AG08395 (cell line): ENCODE measurements around the gene DENND1A.

Experiments
- DNase-seq: peaks from one replicate; pipeline ENCODE4 v3.0.0; 2012; ENCODE audit warnings: mixed read lengths, low spot score

Gene DENND1A

GRCh38 chr9:123485216-123485615, 444.7 kb downstream of the DENND1A start:
- no peak for DNase-seq

DNA sequence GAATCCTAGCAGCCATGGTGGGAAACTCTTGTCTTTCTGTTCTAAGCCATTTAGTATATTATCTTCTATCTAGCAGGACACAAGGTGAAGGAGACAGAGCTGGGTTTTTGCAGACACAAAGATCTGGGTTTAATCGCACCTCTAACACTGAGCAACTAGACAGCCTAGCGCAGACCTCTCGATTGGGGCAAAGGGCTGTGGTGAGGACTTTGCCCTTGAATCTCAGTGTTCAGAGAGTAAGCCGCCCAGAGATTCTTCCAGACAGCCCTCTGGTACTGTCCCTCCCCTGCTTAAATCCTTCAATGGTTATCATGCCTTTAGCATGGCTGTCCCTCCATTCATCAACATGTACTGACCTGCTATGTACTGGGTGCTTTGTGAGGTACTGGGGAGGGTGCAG, 445.8 kb downstream of the DENND1A start:
- DNase-seq, result no peak

GRCh38 chr9:123483191-123483803, 446.6 kb downstream of the DENND1A start:
- no peak for DNase-seq

DNA sequence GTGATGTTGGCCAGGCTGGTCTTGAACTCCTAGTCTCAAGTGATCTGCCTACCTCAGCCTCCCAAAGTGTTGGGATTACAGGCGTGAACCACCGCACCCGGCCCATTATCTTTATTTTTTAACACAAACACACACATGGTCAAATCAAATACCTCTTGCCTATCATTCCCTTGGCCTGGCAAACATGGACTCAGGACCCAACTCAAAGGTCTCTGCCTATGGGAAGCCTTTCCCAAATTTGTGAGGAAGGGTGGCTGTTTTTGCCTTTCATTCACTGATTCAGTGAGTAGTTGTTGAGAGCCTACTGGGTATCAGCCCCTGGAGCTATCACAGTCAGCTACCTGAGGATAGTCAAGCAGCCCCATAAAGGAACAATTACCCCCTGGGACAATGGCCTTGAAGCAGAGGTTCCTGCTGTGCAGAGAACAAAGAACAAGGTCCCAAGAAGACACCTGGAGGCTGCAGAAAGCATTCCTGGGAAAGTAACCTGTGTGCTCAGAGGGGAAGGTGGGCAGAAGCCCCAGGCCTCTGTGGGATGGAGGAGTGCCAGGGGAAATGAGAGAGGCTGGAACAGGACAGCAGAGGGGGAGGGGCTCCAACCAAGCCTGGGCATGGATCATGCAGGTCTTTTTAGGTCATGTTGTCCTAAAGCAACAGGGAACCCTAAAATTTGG, 447.5 kb downstream of the DENND1A start:
- no peak for DNase-seq

- DNase-seq, result no peak
These were observed 448.6 kb downstream of the DENND1A start for GRCh38 chr9:123481209-123481865.

DNA sequence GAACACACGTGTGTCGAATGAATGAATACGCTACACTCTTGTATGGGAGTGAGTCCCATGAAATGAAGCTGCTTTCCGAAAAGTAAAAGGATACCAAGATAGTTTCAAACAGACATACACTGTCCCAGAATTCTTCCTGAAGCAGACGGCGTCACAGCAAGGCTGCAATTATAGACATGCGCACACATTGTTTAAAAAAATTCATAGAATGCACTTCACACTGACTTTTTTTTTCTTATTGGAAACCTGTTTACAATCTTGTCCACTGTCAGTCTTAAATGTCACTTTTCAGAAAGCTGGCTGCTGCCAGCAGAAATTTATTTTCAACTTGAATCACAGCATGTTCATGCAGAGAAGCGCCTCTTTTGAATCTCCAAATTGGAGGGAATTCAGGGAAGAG, 449.1 kb downstream of the DENND1A start:
- no peak for DNase-seq

GRCh38 chr9:123480096-123480495, 449.8 kb downstream of the DENND1A start:
- DNase-seq, result no peak

- no peak for DNase-seq
These were observed 450.8 kb downstream of the DENND1A start for GRCh38 chr9:123478967-123479602.

GRCh38 chr9:123478160-123478559, 451.8 kb downstream of the DENND1A start:
- DNase-seq, result no peak

DNA sequence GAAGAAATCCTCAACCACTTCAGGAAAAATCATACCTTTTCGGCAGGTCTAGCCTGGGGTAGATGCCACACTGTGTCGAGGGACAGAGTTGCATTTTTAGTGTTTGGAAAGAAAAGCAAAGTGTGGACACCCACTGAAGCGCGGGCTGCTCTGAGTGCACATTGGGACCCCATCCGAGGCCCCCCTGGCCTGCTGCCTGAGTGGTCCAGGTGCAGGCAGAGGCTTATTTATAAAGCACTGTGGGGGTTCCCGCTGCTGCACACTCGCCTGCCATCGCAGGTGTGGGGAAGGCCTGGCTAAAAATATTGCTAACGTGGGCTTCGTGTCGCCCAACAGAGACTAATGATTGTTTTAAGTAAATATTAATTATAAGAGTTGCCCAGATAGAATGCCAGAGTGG, 454.5 kb downstream of the DENND1A start:
- no peak for DNase-seq

DNA sequence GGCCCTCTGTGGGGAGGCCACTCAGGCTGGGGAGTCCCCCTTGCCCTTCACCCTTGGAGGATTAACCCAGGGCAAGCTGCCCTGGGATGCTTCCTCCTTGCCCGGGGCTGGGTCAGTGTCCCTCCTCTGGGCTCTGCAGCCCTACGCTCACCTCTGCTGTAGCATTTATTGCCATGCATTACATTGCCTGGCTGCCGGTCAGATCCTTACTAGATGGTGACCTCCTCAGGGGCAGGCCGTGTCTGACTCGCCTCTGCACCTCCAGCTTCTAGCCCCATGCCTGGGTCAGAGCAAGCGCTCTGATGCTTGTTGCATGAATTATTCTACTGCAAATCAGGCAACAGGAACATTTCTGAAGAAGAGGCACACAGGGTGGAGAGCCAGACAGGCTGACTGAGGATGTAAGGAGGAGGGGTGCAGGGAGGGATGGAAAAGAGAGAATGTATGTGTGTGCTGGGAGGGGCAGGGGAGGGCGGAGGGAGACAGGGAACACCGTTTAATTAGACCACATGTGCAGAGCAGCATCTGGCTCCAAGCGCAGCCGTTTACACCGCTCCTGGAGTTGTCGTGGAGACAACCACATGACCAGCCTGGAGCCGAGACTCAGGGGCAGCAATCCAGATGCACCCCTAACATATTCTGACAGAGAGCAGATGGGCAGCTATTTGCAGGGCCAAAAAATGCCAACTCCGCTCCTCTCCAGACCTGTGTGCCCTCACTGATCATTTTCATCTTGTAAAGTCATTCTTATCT, 456.9 kb downstream of the DENND1A start:
- peak; percentile 10 for DNase-seq

DNA sequence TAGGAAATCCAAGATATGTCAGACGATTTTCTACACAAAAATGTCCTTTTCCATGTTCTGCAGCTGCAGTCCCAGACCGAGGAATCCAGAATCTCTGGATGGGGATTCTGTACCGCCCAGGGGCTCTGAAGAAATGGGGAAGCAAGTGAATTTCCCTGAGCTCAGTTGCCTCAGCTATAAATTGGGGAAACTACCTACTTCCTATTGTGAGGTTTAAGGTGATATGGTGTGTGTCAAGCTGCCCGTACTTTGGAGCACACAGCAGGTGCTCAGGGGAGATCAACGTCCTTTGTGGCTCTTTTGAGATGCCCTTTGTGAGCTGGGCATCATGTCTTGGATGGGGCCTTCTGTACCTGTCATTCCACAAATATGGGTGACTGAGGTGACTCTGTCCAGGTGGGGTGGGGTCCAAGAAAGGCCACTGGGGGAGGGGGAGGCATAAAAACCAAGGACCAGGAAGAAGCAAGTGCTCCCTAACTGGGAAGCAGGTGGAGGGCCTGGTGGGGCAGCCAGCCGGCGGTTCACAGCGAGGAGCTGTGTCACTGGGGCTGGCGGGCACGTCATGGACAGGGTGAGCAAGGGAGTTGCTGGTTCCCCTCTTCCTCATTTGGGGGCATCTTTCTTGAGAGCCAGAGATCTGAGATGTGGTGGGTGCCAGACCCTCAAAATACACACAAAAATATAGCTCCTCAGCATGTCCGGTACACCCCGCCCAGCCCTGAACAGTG, 457.9 kb downstream of the DENND1A start:
- DNase-seq, result no peak

DNA sequence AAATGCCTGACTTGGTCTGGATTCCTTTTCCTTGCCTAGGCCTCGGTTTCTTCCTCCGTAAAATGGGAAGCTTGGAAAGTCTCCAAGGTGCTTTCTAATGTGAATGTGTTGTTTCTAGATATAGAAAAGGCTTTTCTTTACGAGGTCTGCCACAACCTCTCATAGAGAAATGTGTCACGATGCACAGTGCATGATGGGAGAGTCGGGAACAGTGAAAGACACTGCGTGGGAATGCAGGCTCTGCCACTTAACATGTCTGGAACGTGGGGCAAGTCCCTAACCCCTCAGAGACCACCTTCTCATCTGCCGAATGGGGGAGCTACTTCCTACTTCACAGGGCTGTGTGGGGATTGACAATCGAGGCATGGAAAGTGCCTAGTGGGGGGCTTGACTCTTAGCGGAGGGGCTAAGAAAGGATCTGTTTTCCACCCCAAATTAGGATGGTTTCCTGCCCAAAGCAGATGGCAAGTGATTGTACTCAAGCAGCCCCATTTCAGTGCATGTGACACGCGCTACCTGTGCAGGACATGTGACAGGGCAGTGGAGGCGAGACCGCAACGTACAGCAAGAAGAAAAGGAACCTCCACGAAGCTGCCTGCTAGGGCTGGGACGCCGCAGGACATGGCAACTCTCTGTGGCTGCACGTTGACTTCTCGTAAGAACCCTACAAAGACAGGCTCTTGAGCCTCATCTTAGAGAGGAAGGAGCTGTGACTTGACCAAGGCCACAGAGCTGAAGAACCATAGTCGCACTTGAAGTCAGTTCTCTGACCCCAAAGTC, 458.7 kb downstream of the DENND1A start:
- DNase-seq, result no peak

DNA sequence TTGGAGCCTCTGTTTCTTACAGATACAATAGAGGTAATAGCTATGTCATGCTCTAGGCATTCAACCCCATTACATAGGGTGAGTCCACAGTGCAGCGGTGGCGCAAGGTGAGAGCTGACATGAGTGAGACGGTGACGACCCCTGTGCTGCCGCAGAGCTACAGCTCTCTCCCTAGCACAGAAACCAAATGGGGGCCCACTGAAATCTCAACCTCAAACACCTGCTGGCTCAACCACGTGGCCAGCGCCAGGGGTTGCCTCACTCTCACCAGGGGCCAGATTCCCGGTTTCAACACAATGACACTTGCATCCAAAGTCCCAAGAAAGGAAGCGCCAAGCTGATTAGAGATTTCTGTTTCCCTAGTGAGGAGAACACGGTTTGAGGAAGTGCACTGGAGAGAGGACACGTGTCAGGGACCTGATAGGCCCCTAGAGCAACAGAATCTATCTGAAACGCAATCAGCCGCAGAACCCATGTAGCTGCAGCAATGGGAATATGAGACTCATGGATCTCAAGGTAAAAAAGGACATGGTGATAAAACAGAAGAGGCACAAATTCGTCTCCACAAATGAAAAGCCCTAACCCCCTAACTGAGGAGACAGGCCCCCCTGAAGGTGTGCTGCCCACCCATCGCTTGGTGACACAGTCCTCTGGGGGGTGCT, 459.7 kb downstream of the DENND1A start:
- DNase-seq, result no peak

GRCh38 chr9:123469282-123469681, 460.6 kb downstream of the DENND1A start:
- DNase-seq, result no peak

- DNase-seq, result no peak
These were observed 461.4 kb downstream of the DENND1A start for GRCh38 chr9:123468541-123468940.

- DNase-seq, result no peak
These were observed 464.6 kb downstream of the DENND1A start for GRCh38 chr9:123465304-123465703.

DNA sequence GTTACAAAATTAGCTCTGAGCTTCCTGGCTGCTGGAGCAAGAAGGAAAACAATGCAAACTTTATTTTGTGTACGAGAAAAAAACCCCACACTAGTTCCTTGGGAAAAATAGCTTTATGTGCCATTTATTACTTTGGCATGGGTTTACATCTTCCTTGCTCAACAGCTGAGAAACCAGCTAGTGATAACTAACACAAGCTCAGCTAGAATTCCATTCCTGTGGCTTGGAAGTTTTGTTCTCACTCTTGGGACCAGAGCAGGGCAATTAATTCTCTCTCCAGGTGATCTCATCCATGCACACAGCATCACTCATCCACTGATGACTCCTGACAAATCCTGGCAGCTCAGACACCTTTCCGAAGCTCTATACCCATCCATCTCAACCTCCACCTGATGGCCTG, 469.8 kb downstream of the DENND1A start:
- no peak for DNase-seq

GRCh38 chr9:123457583-123457982, 472.3 kb downstream of the DENND1A start:
- DNase-seq, result no peak

GRCh38 chr9:123456011-123456410, 473.9 kb downstream of the DENND1A start:
- no peak for DNase-seq
